Keratinocyte (primary cell): ENCODE data around the gene USH2A.

Experiments
- CTCF ChIP-seq, 3 experiments: IDR thresholded peaks in 1 of 3; conservative IDR thresholded peaks in 1 of 3; optimal IDR thresholded peaks in 1 of 3; 2 replicates in 2 of 3; 3 replicates in 1 of 3; pipeline versions ENCODE3 to v1.5.1; 2011; ENCODE audit warnings: low read length in 3 of 3, mild to moderate bottlenecking in 3 of 3, moderate library complexity in 2 of 3, control low read depth in 1 of 3, inconsistent platforms in 1 of 3; ENCODE audit not compliant: insufficient read depth in 2 of 3; ENCODE audit errors: extremely low read depth in 1 of 3
- EZH2 ChIP-seq: IDR thresholded peaks from one replicate; pipeline ENCODE4 v1.6.1; 2012; ENCODE audit warnings: inconsistent platforms, mild to moderate bottlenecking, low read length, moderate library complexity

DNA sequence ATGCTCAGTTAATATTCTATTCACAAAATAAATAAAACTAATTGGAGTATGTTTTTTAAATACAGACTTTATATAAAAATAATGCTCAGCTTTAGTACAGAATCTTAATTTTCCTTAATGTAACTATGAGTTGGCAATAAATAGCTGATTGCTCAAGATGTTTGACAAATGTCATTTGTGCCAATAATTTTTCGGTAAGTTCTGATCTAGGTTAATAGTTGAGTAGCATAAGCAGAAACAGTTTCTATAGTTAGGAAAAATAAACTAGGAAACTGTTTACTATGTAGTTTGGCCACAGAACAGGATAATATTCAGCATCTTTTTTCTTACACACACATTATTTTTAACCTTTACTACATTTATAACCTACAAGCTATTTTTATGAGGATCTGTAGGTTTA is 815.8 kb downstream of the USH2A start:
- TF ChIP-seq EZH2 (no peak), CTCF (optimal IDR thresholded peaks at IDR 0.05 in 1 of 3, IDR thresholded peaks at IDR 0.05 in 1 of 3, conservative IDR thresholded peaks at IDR 0.05 in 1 of 3; ENCODE audit: extremely low read depth in 1 of 3, insufficient read depth in 2 of 3, low read length in 3 of 3) (no peak)
